Islet of Langerhans (tissue), 1 donor: ENCODE results near the gene PDZD2.
"Not testable (repeated sequence)": the region's sequence is repeated elsewhere in the genome, so short reads cannot be mapped to it uniquely, and the experiment has no call there.

Experiments used
- FAIRE-seq: peaks from one replicate; lab custom pipeline; 2011; peaks lifted over from hg19 to GRCh38; lab: Jason Lieb, UNC

The PDZD2 gene

GRCh38 chr5:31691408-31691807 is 52.5 kb downstream of the PDZD2 start:
- not testable (repeated sequence) for FAIRE-seq

DNA sequence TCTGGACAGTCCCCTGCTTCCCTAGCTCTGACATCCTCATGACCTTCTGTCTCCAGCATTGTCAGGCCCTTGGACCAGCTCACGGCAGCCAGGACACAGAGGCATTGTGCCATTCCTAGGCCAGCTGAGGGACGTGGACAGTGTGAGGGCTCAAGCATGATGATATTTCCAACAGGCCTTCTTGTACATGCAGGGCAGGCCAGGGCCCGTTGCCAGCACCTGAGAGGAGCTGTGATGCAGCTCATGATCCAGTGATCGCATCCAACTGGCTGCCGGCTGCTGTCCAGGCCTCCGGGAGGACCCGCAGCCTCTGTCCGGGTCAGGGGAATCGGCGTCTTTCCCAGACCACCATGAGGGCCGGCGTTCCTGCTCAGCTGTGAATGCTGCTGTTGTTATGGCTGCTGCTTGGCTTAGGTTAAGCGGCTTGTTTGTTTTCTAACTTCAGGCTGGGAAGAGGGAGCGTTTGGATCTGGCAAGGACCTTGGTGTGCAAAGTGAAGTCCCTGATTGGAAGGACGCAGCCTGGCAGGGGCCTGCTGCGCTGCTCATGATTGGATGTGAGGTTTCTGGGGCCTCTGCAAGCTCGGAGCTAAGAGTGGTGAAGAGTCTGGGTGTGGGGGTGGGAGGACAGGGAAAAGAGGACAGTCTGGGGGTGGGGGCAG is 53.8 kb downstream of the PDZD2 start:
- FAIRE-seq = no peak

DNA sequence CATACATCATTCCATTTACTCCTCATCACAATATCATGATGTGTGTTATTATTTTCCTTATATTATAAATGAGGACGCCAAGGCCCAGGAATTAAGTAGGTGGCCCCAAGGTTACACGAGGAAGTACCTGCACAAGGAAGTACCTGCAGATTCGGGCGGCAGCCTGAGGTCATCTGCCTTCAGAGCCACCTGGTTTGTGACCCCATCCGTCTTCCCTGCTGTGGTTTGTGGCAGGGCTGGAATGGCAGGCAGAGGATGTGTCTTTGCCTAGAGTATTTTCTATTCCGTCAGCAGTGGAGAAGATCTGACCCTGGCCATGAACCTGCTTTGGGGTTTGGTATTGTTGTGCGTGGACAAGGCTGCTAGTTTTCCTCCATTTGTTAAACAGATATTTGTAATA is 59.7 kb downstream of the PDZD2 start:
- FAIRE-seq = no peak

- no peak for FAIRE-seq
These were observed 62.8 kb downstream of the PDZD2 start for GRCh38 chr5:31701642-31702299.

DNA sequence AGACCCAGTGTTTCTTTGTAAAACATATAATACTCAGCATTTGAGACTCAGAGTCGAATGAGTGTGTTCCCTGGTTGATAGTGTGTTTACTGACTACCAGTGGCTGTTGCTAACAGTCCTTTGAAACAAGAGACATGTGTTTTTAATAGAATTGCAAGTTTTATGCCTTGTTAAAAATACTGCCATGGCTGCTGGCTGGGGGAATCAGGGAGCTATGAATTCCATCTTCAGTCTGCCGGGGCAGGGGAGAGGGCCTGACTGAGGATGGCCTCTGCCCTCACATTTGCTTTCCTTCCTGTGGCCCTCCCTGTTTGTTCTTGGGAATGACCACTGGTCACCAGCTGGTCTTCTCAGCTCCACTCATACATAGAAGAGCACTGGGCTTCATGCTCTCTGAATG is 63.8 kb downstream of the PDZD2 start:
- FAIRE-seq = no peak

DNA sequence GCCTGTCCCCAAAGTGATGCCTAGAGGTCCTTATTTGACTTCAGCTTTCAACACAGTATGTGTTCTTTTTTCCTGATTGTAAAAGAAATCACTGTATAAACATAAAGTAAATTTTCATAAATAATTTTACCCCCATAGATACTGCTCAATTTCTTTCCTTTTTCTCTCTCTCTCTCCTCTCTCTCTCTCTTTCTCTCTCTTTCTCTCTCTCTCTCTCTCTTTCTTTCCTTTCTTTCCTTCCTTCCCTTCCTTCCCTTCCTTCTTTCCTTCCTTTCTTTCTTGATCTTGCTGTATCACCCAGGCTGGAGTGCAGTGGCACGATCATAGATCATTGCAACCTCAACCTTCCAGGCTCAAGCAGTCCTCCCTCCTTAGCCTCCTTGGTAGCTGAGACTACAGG is 64.8 kb downstream of the PDZD2 start:
- FAIRE-seq = no peak

GRCh38 chr5:31706186-31706585 is 67.3 kb downstream of the PDZD2 start:
- FAIRE-seq = no peak

- no peak for FAIRE-seq
These were observed 68.4 kb downstream of the PDZD2 start for GRCh38 chr5:31707329-31707728.

DNA sequence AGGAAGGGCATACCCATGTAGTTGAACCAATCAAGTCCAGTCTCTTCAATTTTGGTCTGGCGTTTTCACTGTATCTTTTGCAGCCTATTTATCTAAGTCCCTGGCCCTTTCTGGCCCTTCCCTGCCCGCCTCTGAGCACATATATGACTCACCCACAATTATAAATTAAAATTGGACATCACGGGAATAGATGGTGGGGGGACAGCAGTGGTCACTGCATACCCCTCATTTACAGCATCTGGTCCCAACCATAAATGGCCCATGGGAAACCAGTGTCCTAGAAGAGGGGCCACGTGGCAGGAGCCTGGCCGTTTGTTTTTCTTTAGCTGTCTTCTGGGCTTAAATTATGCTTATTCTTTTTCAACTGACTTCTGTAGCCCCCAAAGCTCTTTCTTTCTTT is 69.2 kb downstream of the PDZD2 start:
- no peak for FAIRE-seq

GRCh38 chr5:31711363-31711762 is 72.4 kb downstream of the PDZD2 start:
- FAIRE-seq = no peak

GRCh38 chr5:31711935-31712592 is 73.1 kb downstream of the PDZD2 start:
- FAIRE-seq = no peak

DNA sequence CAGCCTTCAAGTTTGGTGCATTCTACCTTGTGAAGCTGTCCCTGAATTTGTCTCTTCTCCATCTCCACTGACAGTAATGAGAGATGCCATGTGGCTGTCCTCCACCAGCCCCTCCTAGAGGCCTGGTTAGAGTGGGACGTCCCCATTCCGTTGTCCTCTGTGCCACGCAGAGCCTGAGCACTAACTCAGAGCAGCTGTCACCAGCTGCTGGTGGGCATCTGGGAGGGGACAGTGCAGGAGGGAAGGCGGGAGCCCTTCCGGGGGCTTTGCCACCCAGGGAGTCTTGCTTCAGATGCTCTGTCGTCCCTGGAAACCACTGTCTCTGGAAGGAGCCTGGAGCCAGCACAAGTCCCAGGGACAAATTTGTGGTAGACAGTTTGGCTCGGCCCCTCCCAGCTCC is 78.6 kb downstream of the PDZD2 start:
- no peak for FAIRE-seq

DNA sequence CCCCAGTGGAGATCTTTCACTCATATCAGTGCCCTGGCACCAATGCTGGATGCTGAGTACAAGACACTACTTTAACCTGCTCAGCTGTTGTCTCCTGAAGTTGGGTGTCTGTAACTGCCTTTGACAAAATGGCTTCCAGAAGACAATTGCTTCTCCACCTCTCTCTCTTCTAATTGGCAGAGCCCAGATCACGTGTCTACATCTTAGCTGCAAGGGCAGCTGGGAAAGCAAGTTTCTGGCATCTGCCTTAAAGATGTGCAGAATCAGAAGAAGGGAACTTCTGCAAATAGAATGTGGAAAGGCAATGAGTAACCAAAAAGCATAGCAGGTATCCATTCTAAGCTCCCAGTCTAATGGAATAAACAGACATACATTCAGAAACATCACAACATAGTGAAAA is 81.1 kb downstream of the PDZD2 start:
- no peak for FAIRE-seq

GRCh38 chr5:31720811-31721345 is 81.9 kb downstream of the PDZD2 start:
- no peak for FAIRE-seq

GRCh38 chr5:31722111-31722510 is 83.2 kb downstream of the PDZD2 start:
- FAIRE-seq = no peak

- FAIRE-seq = no peak
These were observed 87.1 kb downstream of the PDZD2 start for GRCh38 chr5:31725996-31726395.

DNA sequence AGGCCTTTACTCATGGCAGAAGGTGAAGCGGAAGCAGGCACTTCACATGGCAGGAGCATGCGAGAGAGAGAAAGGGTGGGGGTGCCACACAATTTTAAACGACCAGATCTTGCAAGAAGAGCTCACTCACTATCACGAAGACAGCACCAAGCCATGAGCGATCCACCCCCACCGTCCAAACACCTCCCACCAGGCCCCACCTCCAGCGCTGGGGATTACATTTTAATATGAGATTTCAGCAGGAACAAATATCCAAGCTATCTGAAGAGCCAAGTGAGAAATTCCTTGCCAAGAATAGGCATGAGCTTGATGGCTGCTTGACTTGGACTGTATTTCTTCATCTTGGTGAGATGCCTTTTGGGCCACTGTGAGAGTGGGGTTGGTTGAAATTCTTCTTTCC is 88.0 kb downstream of the PDZD2 start:
- FAIRE-seq = no peak

- no peak for FAIRE-seq
These were observed 89.1 kb downstream of the PDZD2 start for GRCh38 chr5:31728039-31728438.

DNA sequence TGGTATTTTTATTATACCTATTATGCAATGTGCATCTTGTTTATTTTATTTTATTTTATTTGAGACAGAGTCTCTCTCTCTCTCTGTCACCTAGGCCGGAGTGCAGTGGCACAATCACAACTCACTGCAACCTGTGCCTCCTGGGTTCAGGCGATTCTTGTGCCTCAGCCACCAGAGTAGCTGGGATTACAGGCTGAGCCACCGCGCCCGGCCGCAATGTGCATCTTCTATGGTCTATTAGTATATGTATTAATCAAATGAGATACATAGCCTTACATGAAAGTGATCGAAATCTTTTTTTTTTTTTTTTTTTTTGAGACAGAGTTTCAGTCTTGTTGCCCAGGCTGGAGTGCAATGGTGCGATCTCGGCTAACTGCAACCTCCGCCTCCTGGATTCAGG is 89.9 kb downstream of the PDZD2 start:
- not testable (repeated sequence) for FAIRE-seq

- no peak for FAIRE-seq
These were observed 91.2 kb downstream of the PDZD2 start for GRCh38 chr5:31730139-31730538.

GRCh38 chr5:31731016-31731415 is 92.1 kb downstream of the PDZD2 start:
- FAIRE-seq = peak; percentile 21

GRCh38 chr5:31731710-31732301 is 92.9 kb downstream of the PDZD2 start:
- FAIRE-seq = peak; percentile 100

DNA sequence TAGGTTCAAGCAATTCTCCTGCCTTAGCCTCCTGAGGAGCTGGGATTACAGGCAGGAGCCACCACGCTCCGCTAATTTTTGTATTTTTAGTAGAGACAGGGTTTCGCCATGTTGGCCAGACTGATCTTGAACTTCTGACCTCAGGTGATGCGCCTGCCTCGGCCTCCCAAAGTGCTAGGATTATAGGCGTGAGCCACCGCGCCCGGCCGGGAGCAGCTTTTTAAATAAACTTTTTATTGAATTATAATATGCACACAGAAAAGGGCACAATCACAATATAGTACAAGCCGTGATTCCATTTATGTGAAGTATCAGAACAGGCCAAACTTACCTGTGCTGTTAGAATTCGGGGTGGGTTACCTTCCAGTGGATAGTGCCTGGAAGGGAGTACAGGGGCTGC is 93.9 kb downstream of the PDZD2 start:
- not testable (repeated sequence) for FAIRE-seq
